Measurements from ENCODE around the gene ARHGAP5. TPM values are rescaled to one million over a fixed set of nuclear protein-coding genes. Genes with fewer than 3 reads are reported as not detected.

Gene ARHGAP5, protein sequence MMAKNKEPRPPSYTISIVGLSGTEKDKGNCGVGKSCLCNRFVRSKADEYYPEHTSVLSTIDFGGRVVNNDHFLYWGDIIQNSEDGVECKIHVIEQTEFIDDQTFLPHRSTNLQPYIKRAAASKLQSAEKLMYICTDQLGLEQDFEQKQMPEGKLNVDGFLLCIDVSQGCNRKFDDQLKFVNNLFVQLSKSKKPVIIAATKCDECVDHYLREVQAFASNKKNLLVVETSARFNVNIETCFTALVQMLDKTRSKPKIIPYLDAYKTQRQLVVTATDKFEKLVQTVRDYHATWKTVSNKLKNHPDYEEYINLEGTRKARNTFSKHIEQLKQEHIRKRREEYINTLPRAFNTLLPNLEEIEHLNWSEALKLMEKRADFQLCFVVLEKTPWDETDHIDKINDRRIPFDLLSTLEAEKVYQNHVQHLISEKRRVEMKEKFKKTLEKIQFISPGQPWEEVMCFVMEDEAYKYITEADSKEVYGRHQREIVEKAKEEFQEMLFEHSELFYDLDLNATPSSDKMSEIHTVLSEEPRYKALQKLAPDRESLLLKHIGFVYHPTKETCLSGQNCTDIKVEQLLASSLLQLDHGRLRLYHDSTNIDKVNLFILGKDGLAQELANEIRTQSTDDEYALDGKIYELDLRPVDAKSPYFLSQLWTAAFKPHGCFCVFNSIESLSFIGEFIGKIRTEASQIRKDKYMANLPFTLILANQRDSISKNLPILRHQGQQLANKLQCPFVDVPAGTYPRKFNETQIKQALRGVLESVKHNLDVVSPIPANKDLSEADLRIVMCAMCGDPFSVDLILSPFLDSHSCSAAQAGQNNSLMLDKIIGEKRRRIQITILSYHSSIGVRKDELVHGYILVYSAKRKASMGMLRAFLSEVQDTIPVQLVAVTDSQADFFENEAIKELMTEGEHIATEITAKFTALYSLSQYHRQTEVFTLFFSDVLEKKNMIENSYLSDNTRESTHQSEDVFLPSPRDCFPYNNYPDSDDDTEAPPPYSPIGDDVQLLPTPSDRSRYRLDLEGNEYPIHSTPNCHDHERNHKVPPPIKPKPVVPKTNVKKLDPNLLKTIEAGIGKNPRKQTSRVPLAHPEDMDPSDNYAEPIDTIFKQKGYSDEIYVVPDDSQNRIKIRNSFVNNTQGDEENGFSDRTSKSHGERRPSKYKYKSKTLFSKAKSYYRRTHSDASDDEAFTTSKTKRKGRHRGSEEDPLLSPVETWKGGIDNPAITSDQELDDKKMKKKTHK (N-terminal part only)
- total RNA-seq, result 10 to 100 TPM; 52.7 to 58.4 TPM

GRCh38 chr14:32077081-32078022, at the start of gene ARHGAP5:
TSS of gene ARHGAP5 (plus strand) at chr14:32077304. CDS start at chr14:32090670, 13,366 bp downstream.
- 0 to 1% methylated on average over 32 to 82 of the region's 98 CpGs for WGBS, 2 donors
- Histone ChIP-seq H3K4me3 (peak within 1 kb of the TSS; percentile 95 to 100), H3K4me1 (peaks cover 32% of the 10 kb centered on the region), H3K27me3 (no peaks in the 10 kb centered on the region), H3K9me3 (no peaks in the 10 kb centered on the region), H3K27ac (peak within 1 kb of the TSS; percentile 85 to 99 (median 97)), H3K36me3 (replicated peaks in 1 of 2; ENCODE audit: insufficient read depth in 1 of 2, low read depth in 2 of 2) (no peaks in the 10 kb centered on the region)
- DNase-seq (peak in 2 of 4 donors; percentile 53 to 58), ATAC-seq (peak; percentile 9)
- intact Hi-C loops (cut with DNase I), result no loop called here
- peak; percentile 54 to 70 (median 56) for TF ChIP-seq POLR2A (IDR thresholded peaks at IDR 0.05)
- TF ChIP-seq CTCF (IDR thresholded peaks at IDR 0.05), result peak in 2 of 7 experiments; percentile 17 to 33

- H3K4me1 ChIP-seq, result peaks cover under 1% of the 10 kb centered on the region
- H3K27ac ChIP-seq, result no peak overlapping the region
- no peak for DNase-seq
- TF ChIP-seq CTCF (IDR thresholded peaks at IDR 0.05) (no peak), POLR2A (IDR thresholded peaks at IDR 0.05) (no peak)
- intact Hi-C loops (cut with DNase I), result no loop called here
- H3K9me3 ChIP-seq, result no peaks in the 10 kb centered on the region
- H3K4me3 ChIP-seq, result no peak overlapping the region
- no peaks in the 10 kb centered on the region for H3K27me3 ChIP-seq
- WGBS, 2 donors, result 39 to 51% methylated on average over 2 of the region's 2 CpGs
- H3K36me3 ChIP-seq (replicated peaks in 1 of 2; ENCODE audit: insufficient read depth in 1 of 2, low read depth in 2 of 2), result no peaks in the 10 kb centered on the region
- ATAC-seq, result no peak
Observed at GRCh38 chr14:32028599-32028998, 48.5 kb upstream of the ARHGAP5 start.

GRCh38 chr14:32033543-32033942, 43.6 kb upstream of the ARHGAP5 start:
- 57 to 71% methylated on average over 2 of the region's 2 CpGs for WGBS, 2 donors
- no peak for ATAC-seq

More at GRCh38 chr14:32033543-32033942, 43.6 kb upstream of the ARHGAP5 start:
- Histone ChIP-seq H3K36me3 (replicated peaks in 1 of 2; ENCODE audit: insufficient read depth in 1 of 2, low read depth in 2 of 2) (no peaks in the 10 kb centered on the region), H3K4me1 (no peaks in the 10 kb centered on the region), H3K27me3 (no peaks in the 10 kb centered on the region), H3K9me3 (no peaks in the 10 kb centered on the region), H3K4me3 (no peak overlapping the region), H3K27ac (no peak overlapping the region)
- DNase-seq, result no peak
- intact Hi-C loops (cut with DNase I), result no loop called here
- TF ChIP-seq CTCF (IDR thresholded peaks at IDR 0.05), result no peak
- no peak for TF ChIP-seq POLR2A (IDR thresholded peaks at IDR 0.05)

All from body of pancreas (tissue), 4 donors.